GM12872 (cell line): ENCODE results near the gene SEMA4G.

ENCODE experiments used
- TF ChIP-seq, protein P1 (sequence below): IDR thresholded peaks from 3 replicates; pipeline ENCODE4 v1.5.1; 2011; ENCODE audit warnings: low read depth, mild to moderate bottlenecking, low read length, moderate library complexity; ENCODE audit not compliant: insufficient read depth

SEMA4G gene

GRCh38 chr10:101000127-101000914, 31.0 kb downstream of the SEMA4G start:
- TF ChIP-seq, protein P1, sequence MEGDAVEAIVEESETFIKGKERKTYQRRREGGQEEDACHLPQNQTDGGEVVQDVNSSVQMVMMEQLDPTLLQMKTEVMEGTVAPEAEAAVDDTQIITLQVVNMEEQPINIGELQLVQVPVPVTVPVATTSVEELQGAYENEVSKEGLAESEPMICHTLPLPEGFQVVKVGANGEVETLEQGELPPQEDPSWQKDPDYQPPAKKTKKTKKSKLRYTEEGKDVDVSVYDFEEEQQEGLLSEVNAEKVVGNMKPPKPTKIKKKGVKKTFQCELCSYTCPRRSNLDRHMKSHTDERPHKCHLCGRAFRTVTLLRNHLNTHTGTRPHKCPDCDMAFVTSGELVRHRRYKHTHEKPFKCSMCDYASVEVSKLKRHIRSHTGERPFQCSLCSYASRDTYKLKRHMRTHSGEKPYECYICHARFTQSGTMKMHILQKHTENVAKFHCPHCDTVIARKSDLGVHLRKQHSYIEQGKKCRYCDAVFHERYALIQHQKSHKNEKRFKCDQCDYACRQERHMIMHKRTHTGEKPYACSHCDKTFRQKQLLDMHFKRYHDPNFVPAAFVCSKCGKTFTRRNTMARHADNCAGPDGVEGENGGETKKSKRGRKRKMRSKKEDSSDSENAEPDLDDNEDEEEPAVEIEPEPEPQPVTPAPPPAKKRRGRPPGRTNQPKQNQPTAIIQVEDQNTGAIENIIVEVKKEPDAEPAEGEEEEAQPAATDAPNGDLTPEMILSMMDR: no peak

DNA sequence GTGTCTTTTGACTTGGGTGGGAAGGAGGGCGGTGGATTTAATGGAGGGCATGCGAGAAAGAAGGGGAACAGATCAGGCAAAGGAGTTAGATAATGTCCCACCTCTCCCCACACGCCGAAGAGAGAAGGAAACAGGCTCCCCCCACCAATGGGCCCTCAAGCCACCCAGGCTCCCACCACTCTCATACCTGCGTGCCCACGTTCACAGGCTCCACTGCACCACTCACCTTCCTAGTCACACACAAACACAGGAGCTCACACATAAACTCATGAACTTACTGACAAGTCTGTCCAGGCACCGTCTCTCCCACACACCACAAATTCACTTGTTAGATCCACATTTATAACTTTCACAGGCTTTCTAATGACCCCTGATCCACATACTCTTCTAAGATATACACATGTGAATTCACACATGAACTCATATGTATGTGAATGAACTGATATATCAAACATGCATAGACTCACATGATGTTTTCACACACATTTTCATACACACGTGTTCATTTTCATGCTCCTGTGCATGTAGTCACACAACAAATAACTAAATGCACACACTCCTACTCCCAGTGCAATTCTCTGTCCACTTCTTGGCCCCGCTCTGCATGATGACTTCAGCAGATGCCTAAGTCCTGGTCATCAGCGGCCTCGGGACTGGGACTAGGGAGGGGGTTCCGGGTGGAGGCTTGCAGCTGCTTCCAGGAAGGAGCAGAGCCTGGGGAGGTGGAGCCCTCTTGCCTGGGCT, 31.8 kb downstream of the SEMA4G start:
- TF ChIP-seq, protein P1: no peak

DNA sequence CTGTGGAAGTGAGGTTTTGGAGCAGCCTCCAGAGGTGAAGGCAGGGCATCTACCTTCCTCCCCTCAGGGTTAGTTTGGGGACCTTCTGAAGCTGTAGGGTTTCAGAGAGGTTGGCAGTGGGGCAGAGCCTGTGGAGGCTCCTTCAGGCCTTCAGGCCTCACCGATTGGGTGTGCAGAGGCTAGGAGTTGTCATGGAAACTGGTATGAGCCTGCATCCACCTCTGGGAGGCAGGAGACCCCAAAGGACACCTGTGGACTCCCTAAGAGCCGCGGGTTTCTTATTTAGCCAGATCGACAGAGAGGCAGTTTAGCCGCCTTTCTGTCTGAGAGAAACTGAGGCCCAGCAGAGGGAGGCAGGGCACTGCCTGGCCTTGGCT, 32.3 kb downstream of the SEMA4G start:
- TF ChIP-seq, protein P1: no peak

- TF ChIP-seq, protein P1: no peak
Observed at GRCh38 chr10:101002456-101002855, 33.2 kb downstream of the SEMA4G start.

DNA sequence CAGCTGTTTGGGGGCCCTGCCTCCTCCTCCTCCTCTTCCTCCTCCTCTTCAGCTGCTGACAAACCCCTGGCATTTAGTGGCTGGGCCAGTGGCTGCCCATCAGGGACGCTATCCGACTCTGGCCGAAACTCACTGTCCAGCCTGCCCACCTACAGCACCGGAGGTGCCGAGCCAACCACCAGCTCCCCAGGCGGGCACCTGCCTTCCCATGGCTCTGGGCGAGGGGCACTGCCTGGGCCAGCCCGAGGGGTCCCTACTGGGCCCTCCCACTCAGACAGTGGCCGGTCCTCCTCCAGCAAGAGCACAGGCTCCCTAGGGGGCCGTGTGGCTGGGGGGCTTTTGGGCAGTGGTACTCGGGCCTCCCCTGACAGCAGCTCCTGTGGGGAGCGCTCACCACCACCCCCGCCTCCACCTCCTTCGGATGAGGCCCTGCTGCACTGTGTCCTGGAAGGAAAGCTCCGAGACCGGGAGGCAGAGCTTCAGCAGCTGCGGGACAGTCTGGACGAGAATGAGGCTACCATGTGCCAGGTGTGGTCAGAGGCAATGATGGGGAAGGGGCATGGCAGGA, 34.4 kb downstream of the SEMA4G start:
- TF ChIP-seq, protein P1: no peak

DNA sequence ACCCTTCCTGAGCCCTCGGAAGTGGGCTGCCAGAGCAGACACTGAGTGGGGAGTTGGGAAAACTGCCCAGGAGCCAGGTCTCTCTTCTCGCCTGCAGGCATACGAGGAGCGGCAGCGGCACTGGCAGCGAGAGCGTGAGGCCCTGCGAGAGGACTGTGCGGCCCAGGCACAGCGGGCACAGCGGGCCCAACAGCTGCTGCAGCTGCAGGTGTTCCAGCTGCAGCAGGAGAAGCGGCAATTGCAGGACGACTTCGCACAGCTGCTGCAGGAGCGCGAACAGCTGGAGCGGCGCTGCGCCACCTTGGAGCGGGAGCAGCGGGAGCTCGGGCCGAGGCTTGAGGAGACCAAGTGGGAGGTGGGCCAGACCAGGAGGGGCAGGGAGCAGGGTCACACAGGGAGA, 36.1 kb downstream of the SEMA4G start:
- TF ChIP-seq, protein P1: no peak

DNA sequence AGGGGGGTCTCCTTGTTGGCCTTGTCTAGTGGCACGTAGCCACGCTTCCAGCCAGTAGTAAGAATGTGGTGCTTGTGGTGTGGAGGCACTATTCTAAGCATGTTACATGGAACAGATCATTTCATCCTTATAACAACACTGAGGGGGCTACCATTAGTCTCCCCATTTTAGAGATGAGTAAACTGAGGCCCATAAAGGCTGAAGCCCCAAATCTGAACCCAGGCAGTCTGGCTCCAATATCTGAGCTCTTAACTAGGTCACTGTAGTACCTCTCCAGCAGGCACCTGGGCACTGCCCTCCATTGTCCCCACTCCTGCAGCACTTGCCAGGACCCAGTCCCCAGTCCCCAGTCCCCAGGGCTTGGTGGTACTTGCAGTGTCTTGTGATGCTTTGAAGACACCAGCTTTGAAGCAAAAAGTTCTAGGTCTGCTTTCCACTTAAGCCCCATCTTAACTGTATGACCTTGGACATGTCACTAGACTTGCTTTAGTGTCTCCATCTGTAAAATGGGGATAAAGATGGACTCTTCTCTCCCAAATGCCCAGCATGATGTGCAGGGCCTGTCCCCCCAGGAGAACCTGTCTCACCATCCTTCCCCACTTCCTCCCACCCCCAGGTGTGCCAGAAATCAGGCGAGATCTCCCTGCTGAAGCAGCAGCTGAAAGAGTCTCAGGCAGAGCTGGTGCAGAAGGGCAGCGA, 36.7 kb downstream of the SEMA4G start:
- TF ChIP-seq, protein P1: no peak
